Stimulated activated CD4-positive, alpha-beta T cell treated with anti-CD3 and anti-CD28 coated beads, Interleukin-2, amount 100 ng/mL, for 4 hours (primary cell): ENCODE data around the gene CD200R1.
"Not testable (repeated sequence)": the region's sequence is repeated elsewhere in the genome, so short reads cannot be mapped to it uniquely, and the experiment has no call there.

Experiments
- DNase-seq: peaks from one replicate; pipeline ENCODE4 v3.0.0-alpha.2; 2020; ENCODE audit warnings: low read depth

Gene CD200R1

DNA sequence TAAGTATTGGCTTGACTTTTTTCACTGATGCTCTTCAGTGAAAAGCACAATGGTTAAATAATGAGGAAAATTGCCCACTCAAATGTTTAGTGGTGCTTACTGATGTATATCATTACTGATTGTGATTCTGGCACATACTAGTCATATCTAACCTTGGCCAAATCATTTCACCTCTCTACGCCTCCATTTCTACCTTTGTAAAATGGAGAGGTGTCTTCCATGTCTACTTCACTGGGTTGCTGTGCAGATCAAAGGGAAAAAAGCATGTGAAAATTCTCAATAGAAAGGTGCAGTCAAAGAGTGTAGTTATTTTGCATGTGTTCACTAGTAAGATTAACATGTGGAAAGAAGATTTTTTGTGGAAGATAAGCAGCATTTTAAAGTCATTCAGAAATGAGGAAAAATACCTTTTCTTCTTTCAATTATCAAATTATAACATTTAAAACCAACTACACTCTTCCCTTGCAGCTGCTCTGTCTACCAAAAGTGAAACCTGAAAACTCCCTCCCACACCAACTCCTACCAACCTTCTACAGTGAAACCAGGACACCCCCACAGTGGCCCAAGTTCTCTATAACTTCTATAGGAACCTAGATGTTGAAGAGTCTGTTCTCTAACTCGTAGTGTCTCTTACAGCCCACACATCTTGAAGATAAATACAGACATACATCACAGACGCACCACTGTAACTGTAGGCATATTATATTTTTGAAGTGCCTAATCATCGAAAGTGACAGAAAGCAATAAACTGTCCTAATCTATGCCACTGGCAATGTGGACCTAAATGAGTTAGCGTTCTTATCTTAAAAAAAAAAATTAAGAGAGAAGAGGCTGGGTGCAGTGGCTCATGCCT lies 1.4 kb downstream of the CD200R1 start:
- DNase-seq, result peak; percentile 63

DNA sequence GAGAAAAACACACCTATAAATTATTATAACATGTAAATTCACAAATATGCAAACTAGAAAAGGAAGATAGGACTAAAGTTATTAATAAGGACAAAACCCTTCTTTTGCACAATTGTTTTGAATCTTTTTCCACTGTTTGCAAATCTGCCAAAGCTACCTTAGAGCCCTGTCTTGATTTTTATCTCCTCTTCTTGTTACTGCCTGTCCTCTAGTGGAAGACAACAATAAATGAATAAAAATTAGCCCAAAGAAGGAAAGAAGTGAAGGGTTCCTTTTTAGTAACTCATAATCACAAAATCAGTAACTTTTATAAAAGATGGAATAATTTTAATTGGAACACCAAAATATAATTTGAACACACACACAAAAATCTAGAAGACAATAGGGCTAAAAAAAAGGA lies 2.7 kb downstream of the CD200R1 start:
- DNase-seq, result no peak

DNA sequence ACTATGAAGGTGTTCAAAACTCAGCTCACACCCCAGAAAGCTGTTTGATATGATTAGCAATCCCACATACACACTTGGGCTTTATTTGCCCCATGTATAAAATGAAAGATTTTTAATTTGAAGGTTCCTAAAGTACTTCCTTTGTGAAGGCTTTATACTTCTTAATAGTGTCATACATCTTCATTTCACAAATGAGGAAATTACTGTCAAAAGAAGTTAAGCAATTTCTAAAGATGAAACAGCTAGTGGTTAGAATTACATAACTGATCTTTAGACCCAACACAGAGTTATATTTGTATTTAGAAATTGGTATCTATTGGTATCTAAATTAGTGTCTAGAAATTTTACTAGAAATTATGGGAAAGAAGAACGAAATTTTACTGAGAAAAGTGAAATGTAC lies 7.1 kb downstream of the CD200R1 start:
- DNase-seq, result no peak

DNA sequence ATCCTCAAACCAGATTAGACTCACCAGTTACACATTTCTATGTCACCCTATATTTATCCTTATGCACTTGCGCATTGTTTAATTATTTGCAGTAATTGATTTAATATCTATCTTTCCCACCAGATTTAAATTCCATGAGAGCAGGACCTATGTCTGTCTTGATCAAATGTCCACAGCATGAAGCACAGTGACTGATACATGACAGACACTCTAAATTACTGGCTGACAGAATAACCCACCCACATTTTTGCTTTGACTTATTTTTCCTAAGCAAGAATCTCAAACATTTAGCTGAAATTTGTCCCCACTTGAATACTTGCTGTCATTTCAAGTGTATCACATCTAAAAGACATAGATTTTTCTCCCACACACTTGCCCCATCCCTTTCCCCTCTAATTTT lies 7.5 kb downstream of the CD200R1 start:
- no peak for DNase-seq

DNA sequence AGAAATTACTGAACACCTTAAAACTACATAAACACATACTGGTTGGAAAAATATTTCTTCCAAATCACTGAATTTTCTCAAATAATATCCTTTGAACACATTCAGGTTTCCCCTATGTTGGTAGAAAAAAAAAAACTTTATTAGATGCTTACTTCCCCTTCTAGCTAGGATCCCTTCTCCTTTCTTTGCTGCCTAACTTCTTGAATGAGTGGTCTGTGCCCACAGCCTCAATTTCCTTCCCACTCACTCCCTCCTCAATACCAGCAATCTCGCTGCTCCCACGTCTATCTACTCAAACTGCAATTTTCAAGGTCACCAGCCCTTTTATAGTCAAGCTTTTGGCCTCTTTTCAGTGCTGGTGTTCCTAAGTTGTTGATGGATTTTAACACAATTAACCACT lies 8.3 kb downstream of the CD200R1 start:
- DNase-seq, result no peak

DNA sequence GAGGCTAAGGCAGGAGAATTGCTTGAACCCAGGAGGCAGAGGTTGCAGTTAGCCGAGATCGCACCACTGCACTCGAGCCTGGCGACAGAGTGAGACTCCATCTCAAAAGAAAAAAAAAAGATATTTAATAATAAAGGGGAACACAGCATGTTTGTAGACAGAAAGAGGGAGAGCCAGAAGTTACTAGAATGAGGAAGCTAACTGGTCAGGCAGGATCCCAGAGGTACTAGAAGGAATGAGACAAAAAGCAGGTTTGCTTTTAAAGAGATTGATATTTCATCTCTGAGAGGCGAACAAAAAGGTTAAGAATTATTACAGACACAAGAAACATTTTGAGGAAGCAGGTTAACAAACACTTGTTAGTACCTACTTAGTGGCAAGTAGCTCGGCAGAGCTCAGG lies 9.2 kb downstream of the CD200R1 start:
- DNase-seq, result no peak

DNA sequence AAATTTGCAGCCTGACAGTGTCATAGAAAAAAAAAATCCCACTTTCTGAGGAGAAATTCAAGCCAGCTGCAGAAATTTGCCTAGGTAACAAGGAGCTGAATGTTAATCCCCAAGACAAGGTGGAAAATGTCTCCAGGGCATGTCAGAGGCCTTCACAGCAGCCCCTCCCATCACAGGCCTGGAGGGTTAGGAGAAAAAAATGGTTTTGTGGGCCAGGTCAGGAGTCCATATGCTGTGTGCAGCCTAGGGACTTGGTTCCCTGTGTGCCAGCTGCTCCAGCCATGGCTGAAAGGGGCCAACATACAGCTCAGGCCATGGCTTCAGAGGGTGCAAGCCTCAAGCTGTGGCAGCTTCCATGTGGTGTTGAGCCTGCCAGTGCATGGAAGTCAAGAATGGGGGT lies 11.2 kb downstream of the CD200R1 start:
- no peak for DNase-seq

DNA sequence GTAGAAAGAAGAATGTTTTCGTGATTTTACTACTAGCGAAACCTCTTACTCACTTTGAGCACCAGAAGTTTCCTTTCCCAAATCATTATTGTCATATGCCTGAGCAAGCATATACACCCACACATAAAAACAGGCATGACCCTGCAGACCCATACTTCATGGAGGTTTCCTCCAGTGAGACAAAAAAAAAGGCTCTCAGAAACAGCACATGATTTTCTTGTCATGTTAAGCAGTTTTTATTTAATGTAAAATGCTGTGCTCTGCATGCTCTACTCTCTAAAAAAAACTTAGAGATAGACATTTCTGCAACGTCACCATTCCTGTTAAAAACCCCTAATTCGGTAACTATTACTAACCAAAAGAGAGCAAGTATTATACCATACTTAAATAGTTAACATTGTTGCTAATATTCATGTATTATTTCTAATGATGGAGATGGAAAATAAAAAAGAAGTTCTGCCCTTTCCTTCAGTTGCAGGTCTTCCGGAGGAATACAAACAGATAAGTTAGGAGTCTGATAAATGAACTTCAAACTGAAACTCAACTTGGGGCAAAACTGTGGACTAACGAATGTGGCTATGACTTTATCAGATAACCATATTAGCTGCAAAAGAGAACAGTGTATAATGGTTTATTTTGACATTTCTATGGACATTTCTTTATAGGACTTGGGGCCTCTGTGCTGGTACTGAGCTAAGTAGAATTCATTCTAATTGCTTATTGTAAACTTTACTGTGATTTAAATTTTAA lies 15.9 kb downstream of the CD200R1 start:
- DNase-seq, result no peak

DNA sequence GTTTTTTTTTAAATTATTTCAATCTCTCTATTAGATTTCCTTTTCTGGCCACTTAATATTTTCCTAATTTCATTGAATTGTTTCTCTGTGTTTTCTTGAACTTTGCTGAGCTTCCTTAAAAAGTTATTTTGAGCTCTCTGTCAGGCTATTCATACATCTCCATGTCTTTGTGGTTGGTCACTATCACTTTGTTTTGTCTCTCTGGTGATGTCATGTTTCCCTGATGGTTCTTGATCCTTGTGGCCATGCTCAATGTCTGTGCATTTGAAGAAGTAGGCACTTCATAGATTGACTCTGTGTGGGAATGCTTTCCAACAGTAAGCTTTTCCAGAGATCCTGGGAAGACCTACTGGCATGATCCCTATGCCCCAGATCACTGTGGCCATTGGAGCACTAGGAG lies 18.6 kb downstream of the CD200R1 start:
- DNase-seq, result no peak

DNA sequence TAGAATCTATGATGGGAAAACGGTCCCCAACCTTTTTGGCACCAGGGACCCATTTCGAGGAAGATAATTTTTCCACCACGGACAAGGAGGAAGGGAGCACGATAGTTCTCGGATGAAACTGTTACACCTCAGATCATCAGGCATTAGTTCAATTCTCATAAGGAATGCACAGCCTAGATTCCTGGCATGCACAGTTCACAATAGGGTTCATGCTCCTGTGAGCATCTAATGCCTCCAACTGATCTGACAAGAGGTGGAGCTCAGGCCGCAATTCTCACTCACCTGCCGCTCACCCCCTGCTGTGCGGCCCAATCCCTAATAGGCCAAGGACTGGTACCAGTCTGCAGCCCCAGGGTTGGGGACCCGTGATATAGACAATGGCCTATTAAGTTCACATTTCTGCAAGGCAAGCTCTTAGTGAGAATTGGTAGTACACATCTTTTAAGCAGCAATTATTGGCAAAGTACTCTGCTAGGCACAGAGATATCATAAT lies 26.5 kb downstream of the CD200R1 start:
- no peak for DNase-seq

DNA sequence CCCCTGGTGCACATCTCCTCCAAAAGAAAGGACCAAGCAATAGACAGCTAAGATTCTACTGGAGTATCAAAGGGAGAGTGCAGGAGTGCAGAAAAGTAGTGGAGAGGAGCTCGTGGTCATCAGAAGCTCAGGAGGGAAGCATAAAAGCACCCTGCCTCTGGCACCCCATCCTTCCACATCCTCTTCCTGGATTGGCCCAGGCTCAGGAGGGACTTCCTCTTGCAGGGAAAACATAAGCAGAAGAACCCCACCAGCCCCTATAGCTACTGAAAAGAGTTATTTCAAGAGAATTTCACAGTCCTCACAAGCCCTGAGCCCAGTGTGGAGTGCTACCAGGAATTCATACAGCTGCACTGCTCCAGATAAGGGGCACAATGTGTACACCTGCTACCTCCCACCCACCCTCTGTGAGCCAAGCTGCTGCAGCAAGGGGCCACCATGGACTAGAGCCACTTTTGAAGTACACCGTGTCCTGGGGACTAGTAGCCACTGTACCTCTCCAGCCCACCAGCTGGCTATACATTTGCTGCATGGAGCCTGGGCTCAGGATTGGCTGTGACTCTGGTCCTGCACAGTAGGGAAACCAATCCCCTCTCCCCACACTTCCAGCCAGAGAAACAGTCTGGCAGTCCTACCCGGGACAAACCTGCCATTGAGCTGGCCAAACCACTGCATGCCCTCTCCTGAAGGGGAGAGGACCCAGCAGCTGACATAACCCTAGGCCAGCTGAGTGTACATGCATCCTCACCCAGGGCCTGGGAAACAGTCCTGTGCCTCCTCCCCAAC lies 43.0 kb downstream of the CD200R1 start:
- no peak for DNase-seq

DNA sequence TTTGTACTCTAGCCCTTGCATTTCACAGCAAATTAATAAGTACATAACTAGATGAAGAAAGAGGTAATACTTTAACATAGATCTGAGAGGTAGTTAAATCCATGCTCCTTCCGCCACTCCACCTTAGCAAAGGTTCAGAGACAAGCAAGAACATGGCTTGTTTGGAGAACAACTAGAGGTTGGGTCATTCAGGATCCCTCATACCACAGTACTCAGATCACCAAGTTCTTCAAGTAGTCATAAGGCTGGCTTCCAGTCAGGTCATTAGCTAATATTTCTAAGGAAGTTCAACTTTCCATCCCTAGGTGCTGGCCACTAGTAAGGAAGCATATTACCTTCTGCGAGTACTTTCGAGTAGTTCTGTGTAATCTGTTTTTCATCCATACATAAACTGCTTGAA lies 44.1 kb downstream of the CD200R1 start:
- no peak for DNase-seq

DNA sequence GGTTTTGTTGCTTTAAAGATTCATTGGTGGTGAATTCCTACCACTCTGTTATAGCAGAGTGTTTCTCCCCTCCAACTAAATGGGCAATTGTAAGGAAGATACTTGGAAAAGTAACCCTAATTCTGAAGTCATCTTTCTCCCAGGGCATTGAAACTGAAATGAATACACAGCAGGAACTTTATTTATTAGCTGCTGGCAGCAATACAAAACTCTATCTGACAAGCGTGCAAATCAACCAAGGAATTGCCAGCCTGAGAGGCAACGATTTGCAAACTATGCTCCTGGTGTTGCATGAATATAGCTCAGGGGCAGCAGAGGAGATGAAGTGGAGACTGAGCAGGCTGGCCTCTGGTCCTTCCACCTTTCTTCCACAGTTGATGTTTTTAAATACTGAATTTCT lies 48.9 kb downstream of the CD200R1 start:
- DNase-seq, result no peak

DNA sequence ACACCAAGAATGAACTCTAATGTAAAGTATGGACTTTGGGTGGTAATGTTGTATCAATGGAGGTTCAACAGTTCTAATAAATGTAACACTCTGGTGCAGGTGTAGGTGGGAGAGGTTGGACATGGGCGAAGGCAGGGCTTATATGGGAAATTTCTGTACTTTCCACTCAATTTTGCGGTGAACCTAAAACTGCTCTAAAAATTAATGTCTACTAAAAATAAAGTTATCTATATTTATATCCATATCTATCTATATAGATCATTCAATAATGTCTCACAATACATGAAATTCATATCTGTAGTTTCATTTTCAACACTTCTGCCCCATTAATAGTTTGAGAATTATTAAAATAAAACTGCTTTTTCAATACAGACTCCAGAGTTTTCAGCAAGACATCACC lies 49.3 kb downstream of the CD200R1 start:
- DNase-seq, result no peak

DNA sequence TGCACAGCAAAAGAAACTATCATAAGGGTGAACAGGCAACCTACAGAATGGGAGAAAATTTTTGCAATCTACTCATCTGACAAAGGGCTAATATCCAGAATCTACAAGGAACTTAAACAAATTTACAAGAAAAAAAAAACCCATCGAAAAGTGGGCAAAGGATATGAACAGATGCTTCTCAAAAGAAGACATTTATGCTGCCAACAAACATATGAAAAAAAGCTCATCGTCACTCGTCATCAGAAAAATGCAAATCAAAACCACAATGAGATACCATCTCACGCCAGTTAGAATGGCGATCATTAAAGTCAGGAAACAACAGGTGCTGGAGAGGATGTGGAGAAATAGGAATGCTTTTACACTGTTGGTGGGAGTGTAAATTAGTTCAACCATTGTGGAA lies 55.4 kb downstream of the CD200R1 start:
- not testable (repeated sequence) for DNase-seq

DNA sequence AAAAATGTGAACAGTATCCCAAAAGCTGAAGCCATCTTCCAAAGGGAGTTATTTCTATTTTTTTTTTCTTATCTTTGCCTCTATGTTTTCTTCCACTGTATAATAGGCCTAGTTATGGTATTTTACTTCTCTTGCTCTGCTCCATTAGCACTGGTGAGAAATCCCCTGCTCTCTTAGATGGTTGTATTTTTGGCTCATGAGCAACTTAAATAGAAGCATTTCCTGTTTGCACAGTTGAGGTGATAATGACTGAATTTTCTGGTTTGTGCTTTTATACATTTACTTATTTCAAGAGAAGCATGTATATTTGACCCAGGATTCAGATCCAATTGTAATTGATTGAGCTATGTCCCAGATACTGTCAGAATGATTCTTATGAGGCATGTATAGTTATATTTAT lies 66.7 kb downstream of the CD200R1 start:
- DNase-seq, result no peak

DNA sequence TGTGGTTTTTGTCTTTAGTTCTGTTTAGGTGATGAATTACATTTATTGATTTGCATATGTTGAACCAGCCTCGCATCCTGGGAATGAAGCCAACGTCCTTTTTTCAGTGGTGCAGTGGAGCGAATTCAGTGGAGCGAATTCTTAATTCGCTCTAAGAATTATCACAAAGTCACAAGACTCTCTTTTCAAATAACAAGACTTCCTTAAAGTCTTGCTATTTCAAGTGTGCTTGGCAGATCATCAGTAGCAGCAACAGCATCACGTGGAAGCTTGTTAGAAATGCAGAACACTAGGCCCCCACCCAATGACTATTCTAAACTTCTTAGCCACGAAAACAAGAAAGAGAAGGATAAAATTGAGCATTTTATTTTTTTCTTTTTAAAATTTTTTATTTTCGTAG lies 70.1 kb downstream of the CD200R1 start:
- no peak for DNase-seq

DNA sequence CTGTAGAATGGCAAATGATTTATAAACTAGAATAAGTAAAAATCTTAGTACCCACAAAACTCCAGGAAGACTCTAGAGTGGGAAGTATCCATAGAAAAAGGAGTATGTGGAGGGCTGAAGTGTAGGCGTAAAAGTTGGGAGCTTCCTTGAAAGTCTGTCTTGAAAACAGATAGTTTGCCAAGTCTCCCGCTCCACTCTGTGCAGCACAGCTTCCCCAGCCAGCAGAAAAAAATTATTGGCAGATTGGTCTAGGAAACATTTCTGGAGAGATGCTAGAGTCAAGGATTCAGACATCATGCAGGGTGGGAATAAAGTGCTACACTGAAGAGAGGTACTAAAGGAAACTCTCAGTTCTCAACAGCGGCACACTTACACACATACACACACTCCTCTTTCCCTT lies 74.8 kb downstream of the CD200R1 start:
- no peak for DNase-seq

DNA sequence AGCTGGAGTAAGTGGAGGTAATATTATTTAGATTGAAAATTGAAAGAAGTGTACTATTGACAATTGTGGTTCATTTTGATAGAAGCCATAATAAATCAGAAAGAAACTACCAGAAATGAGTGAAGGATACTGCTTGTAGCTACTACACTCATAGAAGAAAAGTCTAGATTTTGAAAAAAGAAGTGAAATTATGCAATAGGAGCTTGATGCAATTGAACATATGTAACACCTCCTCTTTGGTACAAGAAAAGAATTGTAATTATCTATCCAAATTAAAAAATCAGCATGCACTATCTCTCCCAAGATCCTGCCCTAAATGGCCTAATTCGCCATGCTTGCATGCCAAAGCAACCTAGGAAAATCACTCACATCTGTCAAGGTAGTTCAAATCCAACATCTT lies 77.1 kb downstream of the CD200R1 start:
- DNase-seq, result no peak

DNA sequence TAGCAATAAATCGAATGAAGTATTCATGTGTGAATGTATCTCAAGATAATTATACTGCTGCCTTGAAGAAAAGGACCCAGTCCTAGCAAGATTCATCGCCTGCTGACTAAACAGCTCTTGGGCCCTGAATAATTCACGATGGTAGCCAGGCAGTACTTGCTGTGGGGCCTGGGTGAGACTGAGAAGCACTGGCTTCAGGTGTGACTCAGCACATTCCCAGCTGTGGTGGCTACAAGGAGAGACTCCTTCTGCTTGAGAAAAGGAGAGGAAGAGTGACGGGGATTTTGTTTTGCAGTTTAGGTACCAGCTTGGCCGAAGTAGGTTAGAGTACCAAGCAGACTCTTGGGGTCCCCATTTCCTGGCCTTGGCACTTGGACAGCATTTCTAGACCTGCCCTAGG lies 80.6 kb downstream of the CD200R1 start:
- no peak for DNase-seq

DNA sequence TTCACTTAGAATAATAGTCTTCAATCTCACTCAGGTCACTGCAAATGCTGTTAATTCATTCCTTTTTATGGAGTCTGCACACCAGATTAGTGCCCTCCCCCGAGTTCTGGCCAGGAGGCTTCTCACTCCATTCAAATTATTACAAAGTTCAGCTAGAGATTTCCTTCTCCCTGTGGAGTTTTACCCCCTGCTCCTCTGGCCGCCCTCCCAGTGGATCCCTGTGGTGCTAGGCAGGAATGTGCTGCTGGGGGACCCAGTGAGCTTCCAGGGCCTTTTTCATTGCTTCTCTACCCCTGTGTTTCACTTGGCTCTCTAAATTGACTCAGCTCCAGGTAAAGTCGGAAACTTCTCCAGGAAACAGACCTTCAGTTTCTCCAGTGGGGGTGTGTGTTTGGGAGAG lies 85.5 kb downstream of the CD200R1 start:
- DNase-seq, result no peak

DNA sequence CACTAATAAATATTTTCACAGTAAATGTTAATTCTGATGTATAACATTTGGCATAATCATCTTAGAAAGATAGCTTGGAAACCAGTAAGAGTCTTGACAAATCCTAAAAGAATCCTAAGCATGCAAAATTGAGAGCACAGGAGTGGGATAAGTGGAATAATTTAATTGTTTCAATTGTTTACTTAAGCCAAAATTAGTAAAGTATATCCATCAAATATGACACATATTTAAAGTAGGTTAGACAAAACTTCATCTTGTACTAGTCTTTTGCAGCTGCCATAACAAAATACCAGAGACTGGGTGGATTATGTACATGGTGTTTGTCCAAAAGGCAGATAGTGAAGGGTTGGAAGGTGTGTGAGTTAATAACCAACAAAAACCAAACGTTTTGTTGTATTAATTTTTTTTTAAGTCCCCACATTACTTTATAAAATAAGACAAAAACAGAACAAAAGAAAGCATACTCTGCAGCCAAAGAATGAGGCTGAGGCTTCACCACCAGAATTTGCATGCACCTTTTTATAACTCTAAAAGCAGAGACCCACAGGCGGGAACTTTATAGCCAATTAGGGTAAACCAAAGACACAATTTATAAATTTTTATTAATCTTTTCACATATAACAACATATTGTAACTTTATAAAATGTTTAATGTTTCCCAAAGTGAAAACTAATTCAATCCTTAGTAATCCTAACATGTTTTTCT lies 86.4 kb downstream of the CD200R1 start:
- DNase-seq, result no peak
